Stimulated activated CD8-positive, alpha-beta memory T cell treated with anti-CD3 and anti-CD28 coated beads, Interleukin-12 subunit alpha, Interleukin-12 subunit beta, amount 100 ng/mL, for 24 hours (primary cell): Measurements from ENCODE around the gene KPNA6.
"Not testable (repeated sequence)": the region's sequence is repeated elsewhere in the genome, so short reads cannot be mapped to it uniquely, and the experiment has no call there.

Experiments
- DNase-seq: peaks from one replicate; pipeline ENCODE4 v3.0.0-alpha.2; 2020; ENCODE audit errors: extremely low read depth

The KPNA6 gene

DNA sequence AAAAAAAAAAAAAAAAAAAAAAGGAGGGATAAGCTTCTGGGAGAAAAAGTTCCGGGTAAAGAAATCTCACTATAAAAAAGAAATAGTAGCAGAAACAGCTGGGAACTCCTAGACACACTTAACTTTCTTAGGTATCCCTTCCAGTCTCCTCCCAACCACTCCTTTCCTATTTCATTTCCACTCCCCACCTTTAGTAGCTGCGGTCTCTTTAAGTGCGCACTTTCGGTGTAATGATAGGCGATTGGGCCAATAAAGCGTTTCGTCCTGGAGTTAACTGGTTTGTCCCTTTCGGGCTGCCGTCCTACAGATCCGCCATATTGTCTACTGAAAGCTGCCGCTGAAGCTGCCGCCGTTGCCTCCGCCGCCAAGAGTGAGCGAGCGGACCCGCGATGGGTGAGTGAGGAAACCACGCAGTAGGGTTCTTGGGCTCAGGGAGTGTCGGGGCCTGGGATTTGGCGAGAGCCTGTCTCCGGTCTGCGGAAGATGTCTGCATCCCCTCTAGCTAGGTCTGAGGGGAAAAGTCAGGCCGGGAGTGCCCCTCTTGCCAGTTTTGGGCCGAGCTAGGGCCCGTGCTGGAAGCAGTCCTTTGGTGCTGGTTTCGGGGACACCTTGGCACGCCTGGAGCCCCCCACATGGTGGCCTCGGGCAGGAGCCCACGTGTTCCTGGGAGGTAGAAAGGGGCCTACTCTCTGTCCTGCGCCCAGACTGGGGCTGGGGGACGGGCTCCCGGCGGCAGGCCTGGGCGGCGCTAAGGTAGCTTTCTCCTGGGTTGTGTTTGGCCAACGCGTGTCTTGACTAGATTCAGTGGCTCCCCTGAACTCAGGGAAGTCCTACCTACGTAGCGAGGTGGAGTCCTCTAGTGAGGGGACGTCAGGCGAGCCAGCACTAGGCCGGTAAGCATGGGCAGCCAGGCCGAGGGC lies at the start of gene KPNA6:
KPNA6 (plus strand) TSS at position 315 of the 920 bp plus-strand sequence; CDS start at position 390, 75 bp downstream.
- DNase-seq, result peak; percentile 54

DNA sequence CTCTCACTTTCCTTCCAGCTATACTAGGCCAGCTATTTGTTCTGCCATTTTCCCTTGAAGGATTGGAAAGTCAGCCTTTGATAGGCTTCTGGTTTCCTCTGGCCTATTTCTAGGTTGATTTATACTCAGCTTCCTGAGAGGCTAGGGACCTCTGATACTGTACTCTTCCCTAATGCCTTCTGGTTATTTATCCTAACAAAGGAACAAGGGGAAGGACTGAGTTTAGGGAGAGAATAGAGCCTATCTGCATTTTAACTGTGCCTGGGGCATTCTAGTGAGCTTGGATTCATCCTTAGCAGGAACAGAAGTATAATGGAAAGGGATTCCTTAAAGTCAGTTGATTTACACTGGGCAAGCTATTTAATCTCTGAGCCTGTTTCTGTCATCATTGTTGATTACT lies 46.9 kb upstream of the KPNA6 start:
- no peak for DNase-seq

GRCh38 chr1:32062867-32063230 lies 45.0 kb upstream of the KPNA6 start:
- DNase-seq, result no peak

GRCh38 chr1:32063261-32063681 lies 44.6 kb upstream of the KPNA6 start:
- no peak for DNase-seq

- not testable (repeated sequence) for DNase-seq
Measured at GRCh38 chr1:32065613-32066488, 42.0 kb upstream of the KPNA6 start.

GRCh38 chr1:32066489-32066873 lies 41.4 kb upstream of the KPNA6 start:
- DNase-seq, result no peak

DNA sequence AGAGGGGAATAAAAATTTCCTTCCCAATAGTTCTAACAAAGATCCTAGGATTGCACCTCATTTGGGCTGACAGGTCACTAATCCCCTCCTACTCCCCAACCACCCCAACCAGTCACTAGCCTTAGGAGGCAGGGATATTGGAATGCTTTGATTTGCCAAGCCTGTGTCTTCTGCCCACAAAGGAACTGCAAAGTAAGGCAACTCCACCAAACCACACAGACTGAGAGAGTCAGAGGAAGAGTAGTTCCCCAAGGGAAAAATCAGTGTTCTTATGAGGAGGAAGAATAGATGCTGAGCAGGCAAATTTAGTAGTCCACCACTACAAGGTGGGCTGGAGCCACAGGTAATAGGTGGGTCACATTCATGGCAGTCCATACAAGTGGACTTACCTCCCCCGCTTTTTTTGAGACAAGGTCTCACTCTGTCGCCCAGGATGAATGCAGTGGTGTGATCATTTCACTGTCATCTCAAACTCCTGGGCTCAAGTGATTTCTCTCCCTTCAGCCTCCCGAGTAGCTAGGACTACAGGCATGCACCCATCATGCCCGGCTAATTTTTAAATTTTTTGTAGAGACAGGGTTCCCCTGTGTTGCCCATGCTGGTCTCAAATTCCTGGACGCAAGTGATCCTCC lies 38.8 kb upstream of the KPNA6 start:
- DNase-seq, result no peak

DNA sequence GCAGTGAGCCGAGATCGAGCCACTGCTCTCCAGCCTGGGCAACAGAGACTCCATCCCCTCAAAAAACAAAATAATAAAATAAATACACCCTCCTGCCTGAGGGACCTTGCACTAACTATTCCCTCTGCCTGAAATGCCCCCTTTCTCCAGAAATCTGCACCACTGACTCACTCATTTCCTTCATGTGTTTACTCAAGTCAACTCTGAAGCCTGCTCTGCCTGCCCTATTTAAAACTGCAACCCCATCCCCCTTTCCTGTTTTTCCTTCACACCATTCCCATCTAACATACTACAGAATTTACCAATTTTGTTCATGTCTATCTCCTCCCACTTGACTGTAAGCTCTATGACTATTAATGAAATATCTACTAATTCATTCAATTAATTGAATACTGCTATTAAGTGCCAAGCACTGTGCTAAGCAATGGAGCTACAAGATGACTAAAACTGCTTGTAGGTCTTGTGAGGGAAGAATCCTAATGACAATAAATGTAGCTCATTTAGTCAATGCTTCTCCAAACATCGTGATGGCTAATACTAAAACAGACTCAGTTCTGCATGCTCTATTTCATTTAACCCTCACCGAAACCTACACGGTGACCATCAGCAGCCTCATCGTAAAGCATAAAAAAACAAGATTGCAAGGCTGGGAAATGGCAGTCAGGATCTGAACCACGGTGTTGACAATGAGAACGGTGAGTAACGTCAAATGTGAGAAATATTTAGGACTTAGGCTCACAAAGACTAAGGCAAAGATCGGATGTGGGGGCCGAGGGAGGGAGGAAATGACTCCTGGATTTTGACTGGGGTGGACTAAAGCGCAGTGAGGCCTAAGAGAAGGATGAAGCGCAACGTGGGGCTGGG lies 35.9 kb upstream of the KPNA6 start:
- no peak for DNase-seq

DNA sequence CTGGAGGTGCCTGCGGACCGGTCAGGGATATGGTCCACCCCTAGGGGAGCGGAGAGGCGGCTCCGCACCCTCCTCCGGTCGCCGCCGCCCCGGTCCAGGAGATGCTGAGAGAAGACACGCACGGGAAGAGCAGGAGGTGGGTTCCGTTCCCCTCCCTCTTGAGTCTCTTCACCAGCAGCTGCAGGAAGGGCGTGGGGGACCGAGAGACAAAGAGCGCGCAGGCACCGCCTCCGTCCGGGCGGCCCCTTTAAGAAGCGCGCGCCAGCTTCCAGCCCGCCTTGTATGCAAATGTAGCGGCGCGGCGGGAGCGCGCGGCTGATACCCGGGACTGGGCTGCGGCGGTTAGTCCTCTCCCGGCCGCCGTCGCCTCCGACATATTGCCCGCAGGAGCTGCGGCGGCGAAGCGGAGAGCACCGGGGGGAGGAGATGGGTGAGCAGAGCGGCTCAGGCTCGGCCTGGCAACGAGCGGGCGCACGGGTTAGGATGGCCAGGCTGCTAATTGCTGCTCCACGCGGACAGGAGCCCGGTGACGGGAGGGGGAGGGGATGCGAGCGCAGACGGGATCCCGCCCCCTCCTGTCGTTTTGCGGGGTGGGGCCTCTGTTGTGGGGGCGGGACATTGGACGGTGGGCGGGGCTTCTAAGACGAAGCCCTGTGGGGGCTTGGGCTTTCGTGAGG lies 35.1 kb upstream of the KPNA6 start, which contains the start of gene TMEM39B:
TMEM39B (plus strand) TSS at position 318 of the 677 bp plus-strand sequence; CDS start at position 427, 109 bp downstream.
- peak; percentile 85 for DNase-seq

GRCh38 chr1:32073299-32074229 lies 34.3 kb upstream of the KPNA6 start:
- no peak for DNase-seq

- DNase-seq, result no peak
Measured at GRCh38 chr1:32074841-32075240, 33.0 kb upstream of the KPNA6 start.

GRCh38 chr1:32077451-32077850 lies 30.4 kb upstream of the KPNA6 start:
- DNase-seq, result no peak

DNA sequence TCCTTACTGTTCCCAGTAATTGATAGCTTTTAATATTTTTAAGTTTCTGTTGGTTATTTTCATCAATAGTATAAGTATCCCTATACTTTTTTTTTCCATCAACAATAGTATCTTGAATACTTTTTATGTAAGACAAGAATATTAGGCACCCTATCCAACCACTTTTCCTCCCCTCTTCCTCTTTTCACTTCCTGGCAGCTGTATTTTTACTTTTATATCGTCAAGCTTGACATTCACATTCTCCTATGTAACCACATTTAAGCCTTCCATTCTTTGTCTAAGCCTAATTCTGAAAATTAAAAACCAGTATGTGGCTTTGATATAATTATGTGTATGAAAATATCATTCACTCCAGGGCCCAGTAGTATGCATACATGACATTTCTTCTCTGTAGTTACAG lies 25.8 kb upstream of the KPNA6 start:
- DNase-seq, result no peak

DNA sequence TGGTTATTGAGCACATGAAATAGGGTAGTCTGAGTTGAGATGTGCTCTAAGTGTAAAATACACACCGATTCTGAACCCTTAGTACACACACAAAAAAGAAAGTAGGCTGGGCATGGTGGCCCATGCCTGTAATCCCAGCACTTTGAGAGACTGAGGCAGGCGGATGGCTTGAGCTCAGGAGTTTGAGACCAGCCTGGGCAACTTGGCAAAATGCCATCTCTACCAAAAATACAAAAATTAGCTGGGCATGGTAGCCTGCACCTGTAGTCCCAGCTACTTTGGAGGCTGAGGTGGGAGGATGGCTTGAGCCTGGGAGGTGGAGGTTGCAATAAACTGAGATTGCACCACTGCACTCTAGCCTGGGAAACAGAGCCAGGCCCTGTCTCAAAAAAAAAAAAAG lies 21.5 kb upstream of the KPNA6 start:
- not testable (repeated sequence) for DNase-seq

DNA sequence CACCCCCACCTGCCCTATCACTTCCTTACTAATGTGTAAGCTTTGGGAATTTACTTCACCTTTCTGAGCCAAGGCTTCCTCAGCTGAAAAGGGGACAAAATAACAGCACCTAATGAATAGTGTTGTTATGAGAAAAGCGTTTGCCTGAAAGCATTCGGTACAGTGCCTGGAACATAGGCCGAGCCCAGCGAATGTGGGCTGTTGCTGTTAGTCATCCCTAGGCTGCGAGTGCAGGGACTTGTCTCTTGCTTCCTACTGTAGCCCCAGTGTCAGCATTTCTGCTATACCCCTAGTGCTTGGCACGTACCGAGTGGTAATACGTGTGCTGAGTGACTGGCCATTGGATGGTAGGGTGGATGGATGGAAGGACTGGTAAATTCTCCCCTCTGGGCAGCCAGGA lies 16.7 kb upstream of the KPNA6 start:
- DNase-seq, result no peak

DNA sequence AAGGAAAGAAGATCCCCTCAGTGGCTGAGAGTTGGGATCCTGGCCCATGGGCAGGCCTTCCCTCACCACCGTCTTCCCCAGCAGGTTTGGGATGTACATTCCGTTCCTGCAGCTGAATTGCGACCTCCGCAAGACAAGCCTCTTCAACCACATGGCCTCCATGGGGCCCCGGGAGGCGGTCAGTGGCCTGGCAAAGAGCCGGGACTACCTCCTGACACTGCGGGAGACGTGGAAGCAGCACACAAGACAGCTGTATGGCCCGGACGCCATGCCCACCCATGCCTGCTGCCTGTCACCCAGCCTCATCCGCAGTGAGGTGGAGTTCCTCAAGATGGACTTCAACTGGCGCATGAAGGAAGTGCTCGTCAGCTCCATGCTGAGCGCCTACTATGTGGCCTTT lies 16.3 kb upstream of the KPNA6 start:
- no peak for DNase-seq

DNA sequence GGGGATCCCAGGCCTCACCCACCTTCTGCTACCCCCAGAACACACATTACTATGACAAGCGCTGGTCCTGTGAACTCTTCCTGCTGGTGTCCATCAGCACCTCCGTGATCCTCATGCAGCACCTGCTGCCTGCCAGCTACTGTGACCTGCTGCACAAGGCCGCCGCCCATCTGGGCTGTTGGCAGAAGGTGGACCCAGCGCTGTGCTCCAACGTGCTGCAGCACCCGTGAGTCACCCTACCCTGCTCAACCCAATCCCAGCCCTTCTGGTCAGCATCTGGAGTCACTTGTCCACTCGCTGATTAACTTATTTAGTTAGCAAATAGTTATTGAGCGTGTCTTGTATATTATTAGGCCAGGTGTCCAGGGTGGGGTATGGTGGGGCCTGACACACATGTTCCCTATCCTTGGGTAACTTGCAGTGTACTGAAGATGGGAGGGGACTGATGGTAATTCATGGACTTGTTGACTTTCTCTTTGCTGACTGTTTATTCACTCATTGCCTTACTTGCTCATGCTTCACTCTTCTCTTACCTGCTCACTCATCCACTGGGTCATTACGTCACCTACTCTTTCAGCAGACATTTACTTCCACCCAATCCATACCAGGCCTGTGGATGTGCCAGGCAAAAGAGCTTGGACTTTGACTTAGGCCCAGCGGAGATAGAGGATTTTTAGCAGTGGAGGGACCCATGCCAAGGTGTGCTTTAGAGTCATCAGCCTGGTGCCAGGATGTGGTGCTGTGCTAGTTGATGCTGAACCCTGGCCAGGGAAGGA lies 12.9 kb upstream of the KPNA6 start:
- no peak for DNase-seq

DNA sequence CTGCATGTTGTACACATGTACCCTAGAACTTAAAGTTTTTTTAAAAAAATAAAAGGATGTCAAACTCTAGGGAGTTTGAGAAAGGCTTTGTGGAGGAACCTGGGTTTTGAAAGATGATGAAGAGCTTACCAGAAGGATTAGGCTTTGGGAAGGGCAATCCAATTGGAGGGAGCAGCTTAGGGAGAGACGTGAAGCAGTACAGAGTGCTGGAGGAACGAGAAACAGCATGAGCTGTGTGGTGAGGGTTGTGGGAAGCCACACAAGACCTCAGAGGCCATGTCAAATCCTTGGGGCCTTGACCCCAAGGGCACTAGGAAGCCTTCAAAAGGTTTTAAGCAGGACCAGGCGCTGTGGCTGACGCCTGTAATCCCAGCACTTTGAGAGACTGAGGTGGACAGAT lies 8.4 kb upstream of the KPNA6 start:
- DNase-seq, result no peak

DNA sequence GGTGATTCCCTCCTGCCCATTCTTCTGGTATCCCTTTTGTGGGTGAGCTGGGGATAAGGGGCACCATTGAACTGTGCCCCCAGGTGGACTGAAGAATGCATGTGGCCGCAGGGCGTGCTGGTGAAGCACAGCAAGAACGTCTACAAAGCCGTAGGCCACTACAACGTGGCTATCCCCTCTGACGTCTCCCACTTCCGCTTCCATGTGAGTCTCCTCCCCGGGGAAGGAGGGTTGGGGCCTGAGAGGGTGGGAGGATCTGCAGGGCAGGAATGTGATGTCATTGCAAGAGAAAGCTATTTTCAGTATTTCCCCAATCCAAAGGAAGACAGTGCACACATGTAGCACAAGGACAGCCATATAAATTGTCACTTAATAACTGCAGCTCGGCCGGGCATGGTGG lies 7.5 kb upstream of the KPNA6 start:
- no peak for DNase-seq
